SH-SY5Y (cell line): Measurements from ENCODE around the gene FREM2.

Experiments
- GATA2 ChIP-seq: IDR thresholded peaks from 2 replicates; pipeline ENCODE4 v1.6.1; 2011; ENCODE audit warnings: mild to moderate bottlenecking, low read depth, low read length
- GATA3 ChIP-seq: IDR thresholded peaks from 2 replicates; pipeline ENCODE4 v1.6.1; 2011; ENCODE audit warnings: low read depth, mild to moderate bottlenecking, low read length, moderate library complexity

DNA sequence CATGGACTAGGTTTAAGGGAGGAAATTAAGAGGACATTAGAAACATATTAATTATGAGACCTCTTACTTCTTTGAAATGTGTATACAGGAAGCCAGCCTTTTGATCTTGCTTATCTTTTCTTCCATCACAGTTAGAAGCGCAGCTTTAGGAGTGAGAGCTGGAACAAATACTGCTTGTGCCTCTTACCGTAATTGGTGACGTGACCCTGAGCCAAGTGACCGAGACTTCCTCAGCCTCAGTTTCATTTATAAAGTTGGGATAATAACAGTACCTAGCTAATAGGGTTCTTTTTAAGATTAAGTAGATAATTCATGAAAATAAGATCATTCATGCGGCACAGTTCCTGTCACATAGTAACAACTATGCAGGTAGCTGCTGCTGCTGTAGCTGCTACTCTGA lies 18.5 kb downstream of the FREM2 start:
- no peak for TF ChIP-seq GATA2
- no peak for TF ChIP-seq GATA3
